ENCODE results near the gene SLC25A44. TPM values are rescaled to one million over a fixed set of nuclear protein-coding genes. Genes with fewer than 3 reads are reported as not detected.

Gene SLC25A44
- total and polyA plus RNA-seq, 2 experiments from 2014 or later = 9.2 to 13.8 TPM

- Histone ChIP-seq H3K9me3 (ENCODE audit: low read depth) (no peaks in the 10 kb centered on the region), H3K27ac (peak overlapping the region; percentile 89), H3K27me3 (no peaks in the 10 kb centered on the region), H3K4me3 (no peak overlapping the region), H3K36me3 (peaks cover 36% of the 10 kb centered on the region), H3K4me1 (ENCODE audit: low read depth) (peaks cover 14% of the 10 kb centered on the region)
- peak; percentile 35 to 58 for DNase-seq (ENCODE audit: low read depth in 1 of 2, low spot score in 1 of 2)
- no peak for TF ChIP-seq CTCF (IDR thresholded peaks at IDR 0.05; ENCODE audit: low read depth, low read length)
Observed at GRCh38 chr1:156251527-156251926, 57.6 kb downstream of the SLC25A44 start.

GRCh38 chr1:156253634-156254033 is 59.7 kb downstream of the SLC25A44 start:
- H3K36me3 ChIP-seq = peaks cover 49% of the 10 kb centered on the region
- H3K9me3 ChIP-seq (ENCODE audit: low read depth) = no peaks in the 10 kb centered on the region
- peak overlapping the region; percentile 89 for H3K27ac ChIP-seq
- H3K27me3 ChIP-seq = no peaks in the 10 kb centered on the region
- peaks cover 14% of the 10 kb centered on the region for H3K4me1 ChIP-seq (ENCODE audit: low read depth)
- no peak overlapping the region for H3K4me3 ChIP-seq
- TF ChIP-seq CTCF (IDR thresholded peaks at IDR 0.05; ENCODE audit: low read depth, low read length) = no peak
- no peak for DNase-seq (ENCODE audit: low read depth in 1 of 2, low spot score in 1 of 2)

DNA sequence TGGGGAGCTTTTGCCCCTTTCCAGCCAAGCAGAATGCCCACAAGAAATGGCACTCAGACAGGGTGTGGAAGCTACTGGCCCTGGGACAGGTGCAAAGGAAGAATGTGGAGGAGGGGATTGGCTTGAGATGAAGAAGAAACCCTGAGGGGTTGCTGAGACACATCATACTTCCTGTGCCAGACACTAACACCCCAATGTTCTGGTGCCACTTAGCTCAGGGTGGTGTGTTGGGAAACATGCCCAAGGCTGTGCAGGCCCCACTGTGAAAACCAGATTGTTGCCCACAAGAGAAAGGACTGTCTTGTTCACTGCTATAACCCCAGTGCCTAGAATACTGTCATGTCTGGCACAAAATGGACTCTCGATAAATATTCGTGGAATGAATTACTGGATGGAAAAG is 63.8 kb downstream of the SLC25A44 start:
- Histone ChIP-seq H3K27ac (no peak overlapping the region), H3K36me3 (peaks cover 59% of the 10 kb centered on the region), H3K4me3 (no peak overlapping the region), H3K27me3 (no peaks in the 10 kb centered on the region), H3K9me3 (ENCODE audit: low read depth) (no peaks in the 10 kb centered on the region), H3K4me1 (ENCODE audit: low read depth) (no peaks in the 10 kb centered on the region)
- no peak for TF ChIP-seq CTCF (IDR thresholded peaks at IDR 0.05; ENCODE audit: low read depth, low read length)
- DNase-seq (ENCODE audit: low read depth in 1 of 2, low spot score in 1 of 2) = no peak

- no peak for TF ChIP-seq CTCF (IDR thresholded peaks at IDR 0.05; ENCODE audit: low read depth, low read length)
- Histone ChIP-seq H3K9me3 (ENCODE audit: low read depth) (no peaks in the 10 kb centered on the region), H3K27ac (no peak overlapping the region), H3K4me1 (ENCODE audit: low read depth) (no peaks in the 10 kb centered on the region), H3K27me3 (no peaks in the 10 kb centered on the region), H3K36me3 (peaks cover 56% of the 10 kb centered on the region), H3K4me3 (no peak overlapping the region)
- no peak for DNase-seq (ENCODE audit: low read depth in 1 of 2, low spot score in 1 of 2)
Observed at GRCh38 chr1:156258859-156259258, 65.0 kb downstream of the SLC25A44 start.

- DNase-seq (ENCODE audit: low read depth in 1 of 2, low spot score in 1 of 2) = peak in 1 of 2 donors; percentile 36
- TF ChIP-seq CTCF (IDR thresholded peaks at IDR 0.05; ENCODE audit: low read depth, low read length) = peak; percentile 23
- no peak overlapping the region for H3K27ac ChIP-seq
- H3K36me3 ChIP-seq = peaks cover 63% of the 10 kb centered on the region
- no peaks in the 10 kb centered on the region for H3K9me3 ChIP-seq (ENCODE audit: low read depth)
- no peaks in the 10 kb centered on the region for H3K27me3 ChIP-seq
- no peaks in the 10 kb centered on the region for H3K4me1 ChIP-seq (ENCODE audit: low read depth)
- H3K4me3 ChIP-seq = no peak overlapping the region
Observed at GRCh38 chr1:156259805-156260204, 65.9 kb downstream of the SLC25A44 start.

DNA sequence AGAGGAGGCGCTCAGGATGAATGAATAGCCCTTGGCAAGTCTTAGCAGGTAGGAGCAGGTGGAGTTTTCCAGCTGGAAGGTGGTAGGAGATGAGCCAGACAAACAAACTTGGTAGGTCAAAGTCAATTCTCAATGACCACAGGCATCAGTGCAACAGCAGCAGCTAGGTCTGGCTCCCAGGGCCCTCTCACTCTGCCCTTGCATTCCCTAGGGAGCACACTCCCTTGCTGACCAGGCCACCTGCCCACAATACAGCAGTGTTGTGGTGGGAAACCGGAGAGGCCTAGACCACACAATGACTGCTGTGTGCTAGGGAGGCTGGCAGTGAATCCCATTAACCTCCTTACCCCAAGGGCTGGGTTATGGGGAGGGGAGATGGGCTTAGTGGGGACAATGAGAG is 67.0 kb downstream of the SLC25A44 start:
- no peak for TF ChIP-seq CTCF (IDR thresholded peaks at IDR 0.05; ENCODE audit: low read depth, low read length)
- no peaks in the 10 kb centered on the region for H3K4me1 ChIP-seq (ENCODE audit: low read depth)
- H3K9me3 ChIP-seq (ENCODE audit: low read depth) = no peaks in the 10 kb centered on the region
- peaks cover 70% of the 10 kb centered on the region for H3K36me3 ChIP-seq
- no peak overlapping the region for H3K27ac ChIP-seq
- DNase-seq (ENCODE audit: low read depth in 1 of 2, low spot score in 1 of 2) = no peak
- H3K4me3 ChIP-seq = no peak overlapping the region
- no peaks in the 10 kb centered on the region for H3K27me3 ChIP-seq
